Panc1 (cell line): ENCODE data around the gene PIGU. TPM values are rescaled to one million over a fixed set of nuclear protein-coding genes. Genes with fewer than 3 reads are reported as not detected.

Experiments used
- ATAC-seq: fragments of 200-7000 bp; cut with Tn5 transposase; 2 replicates; pipeline ENCODE4 v1.9.1; 2020; ENCODE audit warnings: mild to moderate bottlenecking, moderate library complexity
- BruUV-seq: library from RNA; stranded (reverse); fragments of 400-500 nt; replicated peaks from 2 replicates; lab custom pipeline; 2021; lab: Mats Ljungman, UMichigan
- CTCF ChIA-PET: fragments of 300-600 bp; sonication (Branson Sonifier 250); formaldehyde crosslinking; loops from one replicate; lab custom pipeline; 2022; ENCODE audit warnings: antibody characterized with exemption; lab: Charles Lee
- POLR2A ChIA-PET: fragments of 300-600 bp; sonication (Branson Sonifier 250); formaldehyde crosslinking; loops from one replicate; lab custom pipeline; 2022; ENCODE audit warnings: antibody characterized with exemption; lab: Charles Lee
- DNase-seq: peaks from one replicate; pipeline ENCODE4 v3.0.0-alpha.2; 2010; ENCODE audit warnings: low read depth, low spot score
- H3K27ac ChIP-seq: 2 replicates; pipeline ENCODE4 v1.5.1; 2011; ENCODE audit warnings: mild to moderate bottlenecking, low read length, inconsistent platforms
- H3K27me3 ChIP-seq: fragments of 200-500 bp; sonication (Bioruptor generic); 2 replicates; pipeline ENCODE4 v1.6.0; 2014; ENCODE audit warnings: low read length, inconsistent platforms; ENCODE audit not compliant: control insufficient read depth, insufficient read depth
- H3K36me3 ChIP-seq: fragments of 200-500 bp; sonication (Bioruptor generic); 2 replicates; pipeline ENCODE4 v1.5.1; 2014; ENCODE audit warnings: inconsistent platforms, mild to moderate bottlenecking, low read length, moderate library complexity; ENCODE audit not compliant: control insufficient read depth, insufficient read depth
- H3K4me1 ChIP-seq: 2 replicates; pipeline ENCODE4 v1.5.1; 2011; ENCODE audit warnings: inconsistent platforms, mild to moderate bottlenecking, low read length, moderate library complexity; ENCODE audit not compliant: control insufficient read depth, insufficient read depth
- H3K4me3 ChIP-seq, 2 experiments: 2 replicates each; pipeline ENCODE4 v1.5.1; 2011 to 2012; ENCODE audit warnings: low read depth in 2 of 2, low read length in 2 of 2, mild to moderate bottlenecking in 2 of 2, inconsistent platforms in 1 of 2, moderate library complexity in 1 of 2
- H3K9me3 ChIP-seq: fragments of 200-500 bp; sonication (Bioruptor generic); 2 replicates; pipeline ENCODE4 v1.5.1; 2014; ENCODE audit warnings: low read depth, mild to moderate bottlenecking, inconsistent platforms, low read length, moderate library complexity; ENCODE audit not compliant: control insufficient read depth, insufficient read depth
- CTCF ChIP-seq: fragments of 450-650 bp; IDR thresholded peaks from 2 replicates; pipeline ENCODE4 v1.5.1; 2017; ENCODE audit warnings: mild to moderate bottlenecking
- POLR2AphosphoS5 ChIP-seq: IDR thresholded peaks from 2 replicates; pipeline ENCODE4 v1.6.1; 2012; ENCODE audit warnings: mild to moderate bottlenecking, low read depth, low read length, moderate library complexity
- SIN3A ChIP-seq: IDR thresholded peaks from 2 replicates; pipeline ENCODE4 v1.6.1; 2012; ENCODE audit warnings: low read depth, mild to moderate bottlenecking, low read length, moderate library complexity, borderline replicate concordance; ENCODE audit not compliant: insufficient read depth
- TCF7L2 ChIP-seq: IDR thresholded peaks from 2 replicates; pipeline ENCODE4 v1.6.1; 2011; ENCODE audit warnings: mild to moderate bottlenecking, low read depth, low read length, inconsistent platforms
- in situ Hi-C: cut with HindIII; loops from 2 replicates; pipeline ENCODE4 v1.10.0; 2016; ENCODE audit warnings: low sequenced_read_pairs, low pct_unique_long_range_greater_than_20kb
- intact Hi-C: fragments of 100-400 bp; cut with micrococcal nuclease; formaldehyde crosslinking; loops from one replicate; pipeline ENCODE4 v1.10.0; 2022; ENCODE audit not compliant: unreplicated experiment
- total RNA-seq: library from RNA; stranded (reverse); gene quantifications from one replicate; pipeline ENCODE4 v1.2.1, GENCODE V29; 2021; ENCODE audit not compliant: unreplicated experiment
- TF ChIP-seq, protein P1 (sequence below), 2 experiments: IDR thresholded peaks; 2 replicates each; pipeline ENCODE4 v1.6.1; 2011 to 2012; ENCODE audit warnings: low read depth in 2 of 2, control low read depth in 1 of 2, low read length in 1 of 2, mild to moderate bottlenecking in 1 of 2, moderate library complexity in 1 of 2; ENCODE audit not compliant: insufficient read depth in 1 of 2

Gene PIGU
- total RNA-seq, 1 experiment from 2014 or later: 22.9 TPM

GRCh38 chr20:34538671-34539123 is 138.2 kb downstream of the PIGU start:
- in situ Hi-C loops (no loop called here), intact Hi-C loops (loop anchor here (2.0 kb wide), 1 partner anchor 170 kb away; no protein-coding TSS in a partner anchor)
- Histone ChIP-seq H3K27ac (no peak overlapping the region), H3K36me3 (peaks cover 4% of the 10 kb centered on the region; the same call in 1 of the 2 replicates), H3K9me3 (no peaks in the 10 kb centered on the region), H3K4me1 (no peaks in the 10 kb centered on the region), H3K27me3 (no peaks in the 10 kb centered on the region), H3K4me3 (no peak overlapping the region)
- POLR2A ChIA-PET: no interaction called here
- DNase-seq (no peak), ATAC-seq (peak; percentile 64; the same call in 1 of the 2 replicates)
- CTCF ChIA-PET: interaction anchor here (0.6 to 1.2 kb wide), 3 partner anchors 169 to 231 kb away, joined by 3 to 5 read pairs (median 4); no protein-coding TSS in a partner anchor
- no peak for TF ChIP-seq POLR2AphosphoS5
- TF ChIP-seq CTCF: peak; percentile 94
- no TSS peak for BruUV-seq

DNA sequence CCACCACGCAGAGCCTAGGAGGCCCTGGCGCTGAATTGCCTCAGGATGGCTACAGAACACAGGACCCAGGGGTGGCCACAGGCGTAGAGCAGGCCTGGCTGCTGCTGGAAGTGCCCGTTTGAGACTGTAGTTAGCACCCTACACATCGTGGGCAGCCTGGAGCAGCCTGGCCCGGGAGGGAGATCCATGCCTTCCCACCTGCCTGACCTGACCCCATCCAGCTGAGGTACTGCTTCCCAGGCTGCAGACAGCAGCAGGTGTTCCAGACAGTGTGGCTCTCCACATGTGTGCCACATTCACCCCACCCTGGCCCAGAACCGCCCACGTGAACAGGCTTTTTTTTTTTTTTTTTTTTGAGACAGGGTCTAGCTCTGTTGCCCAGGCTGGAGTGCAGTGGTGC is 139.2 kb downstream of the PIGU start:
- no peaks in the 10 kb centered on the region for H3K27me3 ChIP-seq
- H3K4me1 ChIP-seq: no peaks in the 10 kb centered on the region
- H3K4me3 ChIP-seq: no peak overlapping the region
- no peak for ATAC-seq
- DNase-seq: no peak
- no peak overlapping the region for H3K27ac ChIP-seq
- H3K9me3 ChIP-seq: no peaks in the 10 kb centered on the region
- no TSS peak for BruUV-seq
- intact Hi-C loops (loop anchor here (2.0 kb wide), 1 partner anchor 171 kb away; no protein-coding TSS in a partner anchor), in situ Hi-C loops (no loop called here)
- H3K36me3 ChIP-seq: peaks cover 4% of the 10 kb centered on the region; the same call in 1 of the 2 replicates
- CTCF ChIA-PET: interaction anchor here (0.6 to 1.2 kb wide), 2 partner anchors 28 to 170 kb away, joined by 3 to 5 read pairs; no protein-coding TSS in a partner anchor
- TF ChIP-seq, protein P1, sequence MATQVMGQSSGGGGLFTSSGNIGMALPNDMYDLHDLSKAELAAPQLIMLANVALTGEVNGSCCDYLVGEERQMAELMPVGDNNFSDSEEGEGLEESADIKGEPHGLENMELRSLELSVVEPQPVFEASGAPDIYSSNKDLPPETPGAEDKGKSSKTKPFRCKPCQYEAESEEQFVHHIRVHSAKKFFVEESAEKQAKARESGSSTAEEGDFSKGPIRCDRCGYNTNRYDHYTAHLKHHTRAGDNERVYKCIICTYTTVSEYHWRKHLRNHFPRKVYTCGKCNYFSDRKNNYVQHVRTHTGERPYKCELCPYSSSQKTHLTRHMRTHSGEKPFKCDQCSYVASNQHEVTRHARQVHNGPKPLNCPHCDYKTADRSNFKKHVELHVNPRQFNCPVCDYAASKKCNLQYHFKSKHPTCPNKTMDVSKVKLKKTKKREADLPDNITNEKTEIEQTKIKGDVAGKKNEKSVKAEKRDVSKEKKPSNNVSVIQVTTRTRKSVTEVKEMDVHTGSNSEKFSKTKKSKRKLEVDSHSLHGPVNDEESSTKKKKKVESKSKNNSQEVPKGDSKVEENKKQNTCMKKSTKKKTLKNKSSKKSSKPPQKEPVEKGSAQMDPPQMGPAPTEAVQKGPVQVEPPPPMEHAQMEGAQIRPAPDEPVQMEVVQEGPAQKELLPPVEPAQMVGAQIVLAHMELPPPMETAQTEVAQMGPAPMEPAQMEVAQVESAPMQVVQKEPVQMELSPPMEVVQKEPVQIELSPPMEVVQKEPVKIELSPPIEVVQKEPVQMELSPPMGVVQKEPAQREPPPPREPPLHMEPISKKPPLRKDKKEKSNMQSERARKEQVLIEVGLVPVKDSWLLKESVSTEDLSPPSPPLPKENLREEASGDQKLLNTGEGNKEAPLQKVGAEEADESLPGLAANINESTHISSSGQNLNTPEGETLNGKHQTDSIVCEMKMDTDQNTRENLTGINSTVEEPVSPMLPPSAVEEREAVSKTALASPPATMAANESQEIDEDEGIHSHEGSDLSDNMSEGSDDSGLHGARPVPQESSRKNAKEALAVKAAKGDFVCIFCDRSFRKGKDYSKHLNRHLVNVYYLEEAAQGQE (IDR thresholded peaks at IDR 0.05; ENCODE audit: insufficient read depth in 1 of 2, low read depth in 2 of 2, low read length in 1 of 2): no peak
- no peak for TF ChIP-seq CTCF
- TF ChIP-seq TCF7L2: no peak
- no peak for TF ChIP-seq SIN3A
- TF ChIP-seq POLR2AphosphoS5: no peak
- POLR2A ChIA-PET: no interaction called here
